ENCODE measurements around the gene NHLRC4. TPM values are rescaled to one million over a fixed set of nuclear protein-coding genes. Genes with fewer than 3 reads are reported as not detected.

Gene NHLRC4
- total RNA-seq, 1 experiment from 2014 or later, result 0.44 TPM

DNA sequence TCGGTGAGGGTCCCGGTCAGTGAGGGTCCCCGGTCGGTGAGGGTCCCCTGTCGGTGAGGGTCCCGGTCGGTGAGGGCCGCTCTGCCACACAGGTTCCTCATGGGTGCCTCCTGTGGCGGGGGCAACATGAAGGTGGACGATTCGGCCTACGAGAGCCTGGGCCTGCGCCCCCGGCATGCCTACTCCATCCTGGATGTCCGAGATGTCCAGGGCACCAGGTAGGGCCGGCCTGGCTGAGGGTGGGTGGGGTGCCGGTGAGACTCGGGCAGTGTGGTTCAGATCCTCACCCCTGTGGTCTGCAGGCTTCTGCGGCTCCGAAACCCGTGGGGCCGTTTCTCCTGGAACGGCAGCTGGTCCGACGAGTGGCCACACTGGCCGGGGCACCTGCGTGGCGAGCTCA is 15.6 kb upstream of the NHLRC4 start:
- Histone ChIP-seq H3K4me2 (ENCODE audit: low read length) (no peak overlapping the region), H3K4me1 (ENCODE audit: insufficient read depth, low read length) (no peaks in the 10 kb centered on the region), H2AFZ (ENCODE audit: low read length) (no peak overlapping the region), H3K9me2 (replicated peaks; ENCODE audit: low read length) (no peaks in the 10 kb centered on the region), H3K27ac (ENCODE audit: low read length) (no peak overlapping the region), H3K27me3 (ENCODE audit: low read length) (no peaks in the 10 kb centered on the region), H3K79me2 (ENCODE audit: low read length) (no peaks in the 10 kb centered on the region), H3F3A (ENCODE audit: low read length, unreplicated experiment) (no peaks in the 10 kb centered on the region), H4K20me1 (ENCODE audit: low read length) (no peaks in the 10 kb centered on the region), H3K36me3 (ENCODE audit: low read depth, low read length) (no peaks in the 10 kb centered on the region), H3K9ac (ENCODE audit: low read length) (no peak overlapping the region), H3K4me3 (ENCODE audit: low read length) (no peak overlapping the region), H3K9me3 (ENCODE audit: low read length) (no peaks in the 10 kb centered on the region)
- BruUV-seq (replicated peaks), result no TSS peak
- intact Hi-C loops (cut with micrococcal nuclease), result no loop called here
- no peak for TF ChIP-seq EZH2phosphoT487 (IDR thresholded peaks at IDR 0.05; ENCODE audit: borderline replicate concordance, low read length)
- TF ChIP-seq EZH2 (IDR thresholded peaks at IDR 0.05; ENCODE audit: low read length, unreplicated experiment), result no peak
- TF ChIP-seq, protein P1, sequence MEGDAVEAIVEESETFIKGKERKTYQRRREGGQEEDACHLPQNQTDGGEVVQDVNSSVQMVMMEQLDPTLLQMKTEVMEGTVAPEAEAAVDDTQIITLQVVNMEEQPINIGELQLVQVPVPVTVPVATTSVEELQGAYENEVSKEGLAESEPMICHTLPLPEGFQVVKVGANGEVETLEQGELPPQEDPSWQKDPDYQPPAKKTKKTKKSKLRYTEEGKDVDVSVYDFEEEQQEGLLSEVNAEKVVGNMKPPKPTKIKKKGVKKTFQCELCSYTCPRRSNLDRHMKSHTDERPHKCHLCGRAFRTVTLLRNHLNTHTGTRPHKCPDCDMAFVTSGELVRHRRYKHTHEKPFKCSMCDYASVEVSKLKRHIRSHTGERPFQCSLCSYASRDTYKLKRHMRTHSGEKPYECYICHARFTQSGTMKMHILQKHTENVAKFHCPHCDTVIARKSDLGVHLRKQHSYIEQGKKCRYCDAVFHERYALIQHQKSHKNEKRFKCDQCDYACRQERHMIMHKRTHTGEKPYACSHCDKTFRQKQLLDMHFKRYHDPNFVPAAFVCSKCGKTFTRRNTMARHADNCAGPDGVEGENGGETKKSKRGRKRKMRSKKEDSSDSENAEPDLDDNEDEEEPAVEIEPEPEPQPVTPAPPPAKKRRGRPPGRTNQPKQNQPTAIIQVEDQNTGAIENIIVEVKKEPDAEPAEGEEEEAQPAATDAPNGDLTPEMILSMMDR (conservative IDR thresholded peaks at IDR 0.05; ENCODE audit: low read depth, low read length), result no peak
- POLR2A ChIA-PET (ENCODE audit: unreplicated experiment), result no interaction called here
- CTCF ChIA-PET, result no interaction called here
- ATAC-seq (no peak), DNase-seq (no peak)

DNA sequence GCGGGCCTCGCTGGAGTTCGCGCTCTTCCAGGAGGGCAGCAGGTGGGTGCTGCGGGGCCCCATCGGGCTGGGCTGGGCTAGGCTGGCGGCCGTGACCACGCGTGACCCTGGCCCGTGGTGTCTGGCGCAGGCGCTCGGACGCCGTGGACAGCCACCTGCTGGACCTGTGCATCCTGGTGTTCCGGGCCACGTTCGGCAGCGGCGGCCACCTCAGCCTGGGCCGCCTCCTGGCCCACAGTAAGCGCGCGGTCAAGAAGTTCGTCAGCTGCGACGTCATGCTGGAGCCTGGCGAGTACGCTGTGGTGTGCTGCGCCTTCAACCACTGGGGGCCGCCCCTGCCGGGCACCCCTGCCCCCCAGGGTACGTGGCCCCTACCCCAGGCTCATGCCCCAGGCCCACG is 14.6 kb upstream of the NHLRC4 start:
- TF ChIP-seq, protein P1 (conservative IDR thresholded peaks at IDR 0.05; ENCODE audit: low read depth, low read length), result no peak
- TF ChIP-seq EZH2phosphoT487 (IDR thresholded peaks at IDR 0.05; ENCODE audit: borderline replicate concordance, low read length) (no peak), EZH2 (IDR thresholded peaks at IDR 0.05; ENCODE audit: low read length, unreplicated experiment) (no peak)
- POLR2A ChIA-PET (ENCODE audit: unreplicated experiment), result no interaction called here
- H3K9me2 ChIP-seq (replicated peaks; ENCODE audit: low read length), result no peaks in the 10 kb centered on the region
- no peak overlapping the region for H3K4me2 ChIP-seq (ENCODE audit: low read length)
- ATAC-seq (no peak), DNase-seq (no peak)
- H3K27me3 ChIP-seq (ENCODE audit: low read length), result no peaks in the 10 kb centered on the region
- no peaks in the 10 kb centered on the region for H3K79me2 ChIP-seq (ENCODE audit: low read length)
- H3K9me3 ChIP-seq (ENCODE audit: low read length), result no peaks in the 10 kb centered on the region
- H3K4me3 ChIP-seq (ENCODE audit: low read length), result no peak overlapping the region
- H2AFZ ChIP-seq (ENCODE audit: low read length), result no peak overlapping the region
- no peak overlapping the region for H3K9ac ChIP-seq (ENCODE audit: low read length)
- no TSS peak for BruUV-seq (replicated peaks)
- CTCF ChIA-PET, result no interaction called here
- H3K27ac ChIP-seq (ENCODE audit: low read length), result no peak overlapping the region
- intact Hi-C loops (cut with micrococcal nuclease), result no loop called here
- no peaks in the 10 kb centered on the region for H3F3A ChIP-seq (ENCODE audit: low read length, unreplicated experiment)
- H3K36me3 ChIP-seq (ENCODE audit: low read depth, low read length), result no peaks in the 10 kb centered on the region
- no peaks in the 10 kb centered on the region for H4K20me1 ChIP-seq (ENCODE audit: low read length)
- H3K4me1 ChIP-seq (ENCODE audit: insufficient read depth, low read length), result no peaks in the 10 kb centered on the region

DNA sequence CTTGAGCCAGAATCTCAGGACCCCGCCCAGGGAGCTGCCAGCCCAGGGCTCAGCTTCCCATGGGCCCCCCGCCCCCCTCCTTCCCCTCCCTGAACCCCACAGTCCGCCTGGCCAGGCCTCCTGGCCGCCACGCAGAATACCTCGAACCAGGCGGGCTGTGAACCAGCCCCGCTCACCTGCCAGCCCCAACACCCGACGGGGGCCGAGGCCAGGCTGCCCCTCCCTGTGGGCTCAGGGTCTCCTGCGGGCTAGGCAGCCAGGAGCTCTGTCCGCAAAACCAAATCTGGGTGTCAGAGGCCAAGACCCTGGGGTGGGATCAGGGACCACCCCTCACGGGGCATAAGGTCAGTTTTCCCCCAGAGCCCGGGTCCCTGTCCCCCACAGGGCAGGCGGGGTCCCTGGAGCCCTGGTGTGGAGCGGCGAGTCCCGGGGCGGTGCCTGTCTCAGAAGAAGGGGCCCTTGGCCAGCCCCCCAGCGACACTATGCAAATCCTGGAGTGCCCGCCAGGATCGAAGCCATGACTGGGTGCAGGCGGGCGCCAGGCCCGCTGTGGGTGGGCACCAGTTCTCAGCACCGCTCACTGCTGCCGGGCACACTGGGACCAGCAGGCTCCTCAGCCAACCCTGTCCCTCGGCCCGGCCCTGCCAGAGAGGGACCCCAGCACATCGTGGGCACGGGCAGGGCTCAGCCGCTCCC is 13.1 kb upstream of the NHLRC4 start:
- no peak for DNase-seq
- CTCF ChIA-PET, result interaction anchor here (0.6 kb wide), 1 partner anchor 9 kb away, joined by 5 read pairs; no protein-coding TSS in a partner anchor
- BruUV-seq (replicated peaks), result no TSS peak

More for the DNA sequence above, 13.1 kb upstream of the NHLRC4 start:
- Histone ChIP-seq H3K27me3 (ENCODE audit: low read length) (no peaks in the 10 kb centered on the region), H4K20me1 (ENCODE audit: low read length) (no peaks in the 10 kb centered on the region), H3K4me2 (ENCODE audit: low read length) (no peak overlapping the region), H3K27ac (ENCODE audit: low read length) (no peak overlapping the region), H2AFZ (ENCODE audit: low read length) (no peak overlapping the region), H3K9me2 (replicated peaks; ENCODE audit: low read length) (no peaks in the 10 kb centered on the region), H3K4me3 (ENCODE audit: low read length) (no peak overlapping the region), H3K36me3 (ENCODE audit: low read depth, low read length) (no peaks in the 10 kb centered on the region), H3K4me1 (ENCODE audit: insufficient read depth, low read length) (no peaks in the 10 kb centered on the region), H3K79me2 (ENCODE audit: low read length) (no peaks in the 10 kb centered on the region), H3F3A (ENCODE audit: low read length, unreplicated experiment) (no peaks in the 10 kb centered on the region), H3K9ac (ENCODE audit: low read length) (no peak overlapping the region), H3K9me3 (ENCODE audit: low read length) (no peaks in the 10 kb centered on the region)
- intact Hi-C loops (cut with micrococcal nuclease), result no loop called here
- no peak for ATAC-seq
- POLR2A ChIA-PET (ENCODE audit: unreplicated experiment), result no interaction called here
- TF ChIP-seq EZH2phosphoT487 (IDR thresholded peaks at IDR 0.05; ENCODE audit: borderline replicate concordance, low read length) (no peak), EZH2 (IDR thresholded peaks at IDR 0.05; ENCODE audit: low read length, unreplicated experiment) (no peak)
- TF ChIP-seq, protein P1 (conservative IDR thresholded peaks at IDR 0.05; ENCODE audit: low read depth, low read length), result no peak

Measured in PC-3 (cell line).